Kidney (tissue), 14 donors: ENCODE results near the gene TUBAL3. TPM values are rescaled to one million over a fixed set of nuclear protein-coding genes. Genes with fewer than 3 reads are reported as not detected.

Experiments
- DNase-seq, 5 donors: peaks; one replicate each; pipeline ENCODE4 v3.0.0-alpha.2; 2013 to 2020
- FAIRE-seq: peaks from 2 replicates; lab custom pipeline; 2012; peaks lifted over from hg19 to GRCh38; lab: Jason Lieb, UNC
- H3K27ac ChIP-seq, 2 donors: one replicate each; pipeline ENCODE4 v1.7.0; 2013; ENCODE audit warnings: low read depth in 2 of 2, low read length in 2 of 2, inconsistent platforms in 1 of 2
- H3K27me3 ChIP-seq: one replicate; pipeline ENCODE4 v1.7.1; 2013; ENCODE audit warnings: low read length, inconsistent platforms; ENCODE audit not compliant: control insufficient read depth, insufficient read depth
- H3K36me3 ChIP-seq, 3 donors: one replicate each; pipeline versions ENCODE4 v1.7.0 to v1.7.1; 2013; ENCODE audit warnings: low read length in 3 of 3, control low read depth in 1 of 3, inconsistent platforms in 1 of 3; ENCODE audit not compliant: insufficient read depth in 3 of 3, control insufficient read depth in 2 of 3
- H3K4me1 ChIP-seq, 3 donors: one replicate each; pipeline versions ENCODE4 v1.7.0 to v1.7.1; 2013; ENCODE audit warnings: low read length in 3 of 3, inconsistent platforms in 1 of 3, low read depth in 1 of 3; ENCODE audit not compliant: control insufficient read depth in 2 of 3, insufficient read depth in 2 of 3
- H3K4me3 ChIP-seq, 3 donors: one replicate each; pipeline versions ENCODE4 v1.7.0 to v1.8.1; 2013; ENCODE audit warnings: low read length in 3 of 3, control low read depth in 1 of 3, inconsistent platforms in 1 of 3
- H3K9ac ChIP-seq, 3 donors: one replicate each; pipeline versions ENCODE4 v1.7.0 to v1.7.1; 2013; ENCODE audit warnings: low read length in 3 of 3, control low read depth in 1 of 3, inconsistent platforms in 1 of 3
- H3K9me3 ChIP-seq, 3 donors: one replicate each; pipeline versions ENCODE4 v1.7.0 to v1.7.1; 2013; ENCODE audit warnings: low read length in 3 of 3, control low read depth in 1 of 3, inconsistent platforms in 1 of 3; ENCODE audit not compliant: control insufficient read depth in 2 of 3, insufficient read depth in 1 of 3
- intact Hi-C: fragments of 100-400 bp; cut with DNase I; formaldehyde crosslinking; loops from one replicate; pipeline ENCODE4 v1.11.1; 2022
- polyA plus RNA-seq: library from polyadenylated mRNA; stranded (reverse); fragments of 350-450 nt; fragmentation: Illumina TruSeq; extraction: RNeasy Lipid Tissue Mini Kit (QIAGEN cat#74804); gene quantifications from one replicate; pipeline ENCODE4 v1.2.3, GENCODE V29; 2014; ENCODE audit warnings: low read depth, low replicate concordance; ENCODE audit not compliant: insufficient read depth
- total RNA-seq: library from RNA; stranded (reverse); fragmentation: NEBNext Ultra II Directional; extraction: Animal tissue kit (Norgen Biotek cat#: 25700); gene quantifications from one replicate; pipeline ENCODE4 v1.2.1, GENCODE V29; 2021
- TF ChIP-seq, protein P1 (sequence below): IDR thresholded peaks from 3 replicates; pipeline ENCODE4 v1.5.1; 2012; ENCODE audit warnings: mild to moderate bottlenecking, moderate library complexity, borderline replicate concordance; ENCODE audit not compliant: insufficient read depth; ENCODE audit errors: extremely low read depth
- donor health status: control.
- donor health status: control.
- donor health status: control.
- donor health status: control.
- donor health status: control.
- donor health status: DM: yes; HTN: yes; CAD: no.
- donor health status: Normal renal cell carcinoma (clear cell type).

TUBAL3 gene
- total and polyA plus RNA-seq, 2 donors from 2014 or later = 0.44 to 10.8 TPM

DNA sequence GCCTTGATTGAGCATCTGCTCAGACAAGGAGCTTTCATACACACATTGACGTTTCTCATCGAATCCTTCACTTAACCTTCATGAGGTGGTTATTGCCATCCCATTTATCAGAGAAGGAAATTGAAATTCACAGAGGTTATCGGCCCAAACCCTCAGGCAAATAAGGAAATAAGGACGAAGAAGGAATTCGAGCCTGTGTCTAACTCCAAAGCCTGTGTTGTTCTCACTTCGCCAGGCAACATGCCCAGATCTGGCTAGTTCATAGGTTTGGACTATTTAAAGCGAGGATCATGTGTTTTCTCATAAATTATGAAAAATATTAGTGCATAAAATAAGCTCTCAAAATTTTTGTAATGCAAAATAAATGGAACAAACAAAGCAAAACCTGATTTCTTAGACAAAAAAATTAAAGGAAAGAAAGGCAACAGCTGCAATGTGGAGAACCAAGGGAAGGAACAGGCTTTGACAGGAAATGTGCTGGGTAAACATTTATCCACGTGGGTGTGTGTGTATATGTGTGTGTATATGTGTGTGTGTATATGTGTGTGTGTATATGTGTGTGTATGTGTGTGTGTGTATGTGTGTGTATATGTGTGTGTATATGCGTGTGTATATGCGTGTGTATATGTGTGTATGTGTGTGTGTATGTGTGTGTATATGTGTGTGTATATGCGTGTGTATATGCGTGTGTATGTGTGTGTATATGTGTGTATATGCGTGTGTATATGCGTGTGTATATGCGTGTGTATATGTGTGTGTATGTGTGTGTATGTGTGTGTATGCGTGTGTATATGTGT is 35.1 kb downstream of the TUBAL3 start:
- Histone ChIP-seq H3K4me1 (peaks cover 0 to 5% (median 3%) of the 10 kb centered on the region in 3 donors), H3K4me3 (no peak overlapping the region), H3K27ac (no peak overlapping the region), H3K9me3 (peaks cover 0 to 12% (median 9%) of the 10 kb centered on the region in 3 donors), H3K36me3 (no peaks in the 10 kb centered on the region), H3K9ac (no peak overlapping the region), H3K27me3 (peaks cover 2% of the 10 kb centered on the region)
- DNase-seq (no peak), FAIRE-seq (no peak)
- TF ChIP-seq, protein P1, sequence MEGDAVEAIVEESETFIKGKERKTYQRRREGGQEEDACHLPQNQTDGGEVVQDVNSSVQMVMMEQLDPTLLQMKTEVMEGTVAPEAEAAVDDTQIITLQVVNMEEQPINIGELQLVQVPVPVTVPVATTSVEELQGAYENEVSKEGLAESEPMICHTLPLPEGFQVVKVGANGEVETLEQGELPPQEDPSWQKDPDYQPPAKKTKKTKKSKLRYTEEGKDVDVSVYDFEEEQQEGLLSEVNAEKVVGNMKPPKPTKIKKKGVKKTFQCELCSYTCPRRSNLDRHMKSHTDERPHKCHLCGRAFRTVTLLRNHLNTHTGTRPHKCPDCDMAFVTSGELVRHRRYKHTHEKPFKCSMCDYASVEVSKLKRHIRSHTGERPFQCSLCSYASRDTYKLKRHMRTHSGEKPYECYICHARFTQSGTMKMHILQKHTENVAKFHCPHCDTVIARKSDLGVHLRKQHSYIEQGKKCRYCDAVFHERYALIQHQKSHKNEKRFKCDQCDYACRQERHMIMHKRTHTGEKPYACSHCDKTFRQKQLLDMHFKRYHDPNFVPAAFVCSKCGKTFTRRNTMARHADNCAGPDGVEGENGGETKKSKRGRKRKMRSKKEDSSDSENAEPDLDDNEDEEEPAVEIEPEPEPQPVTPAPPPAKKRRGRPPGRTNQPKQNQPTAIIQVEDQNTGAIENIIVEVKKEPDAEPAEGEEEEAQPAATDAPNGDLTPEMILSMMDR = no peak
- intact Hi-C loops = no loop called here

DNA sequence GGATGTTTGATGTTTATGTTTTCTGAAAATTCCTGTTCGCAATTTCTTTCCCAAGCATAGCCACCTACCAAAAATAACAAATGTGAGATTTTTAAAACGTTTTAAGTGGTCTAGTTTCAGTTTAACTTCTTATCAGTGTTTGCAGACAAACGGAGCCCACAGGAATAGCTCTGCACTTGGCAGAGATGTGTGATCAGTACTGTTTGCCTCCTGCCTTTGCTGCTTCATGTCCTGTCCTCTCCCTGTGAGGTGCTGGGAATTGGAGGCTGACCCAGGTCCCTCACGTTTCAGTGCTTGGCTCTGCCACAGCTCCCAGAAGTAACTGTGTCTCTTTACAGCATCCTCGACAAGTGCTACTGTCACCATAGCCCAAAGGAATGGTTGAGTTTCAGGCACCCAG is 38.7 kb downstream of the TUBAL3 start:
- Histone ChIP-seq H3K9ac (no peak overlapping the region), H3K4me3 (no peak overlapping the region), H3K4me1 (no peaks in the 10 kb centered on the region), H3K36me3 (no peaks in the 10 kb centered on the region), H3K27me3 (peaks cover 4% of the 10 kb centered on the region), H3K27ac (no peak overlapping the region), H3K9me3 (peaks cover 0 to 9% (median 8%) of the 10 kb centered on the region in 3 donors)
- TF ChIP-seq, protein P1 = no peak
- intact Hi-C loops = no loop called here
- DNase-seq (no peak), FAIRE-seq (no peak)

DNA sequence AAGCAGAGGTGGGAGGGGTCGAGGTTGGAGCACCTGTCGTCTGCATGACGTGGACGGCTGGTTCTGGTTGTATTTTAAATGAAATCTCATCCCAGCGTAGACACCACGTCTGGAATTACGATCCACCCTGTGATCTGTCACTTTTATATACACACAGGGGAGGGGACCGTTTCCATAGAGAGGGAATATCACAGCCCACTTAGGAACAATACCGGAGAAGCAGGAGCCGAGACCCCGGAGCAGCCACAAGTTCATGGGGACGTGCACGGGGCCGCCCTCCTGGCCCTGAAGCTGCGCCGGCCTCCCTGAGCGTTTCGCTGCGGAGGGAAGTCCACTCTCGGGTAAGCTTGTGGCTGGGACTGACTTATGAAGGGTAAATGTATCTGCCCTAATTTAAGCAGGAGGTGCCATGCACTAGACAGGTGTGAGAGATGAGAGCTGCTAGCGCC is 39.7 kb downstream of the TUBAL3 start, which contains the start of gene UCN3:
Gene UCN3 (plus strand): TSS at position 77 of the 449 bp plus-strand sequence. CDS start 8,755 bp downstream, outside the sequence.
- no peak within 1 kb of the TSS for H3K9ac ChIP-seq
- FAIRE-seq = no peak
- H3K27ac ChIP-seq = no peak within 1 kb of the TSS
- peaks cover 0 to under 1% (median 0%) of the 10 kb centered on the region in 3 donors for H3K9me3 ChIP-seq
- TF ChIP-seq, protein P1 = no peak
- no peaks in the 10 kb centered on the region for H3K4me1 ChIP-seq
- no peaks in the 10 kb centered on the region for H3K36me3 ChIP-seq
- DNase-seq = peak in 4 of 5 donors; percentile 56 to 66 (median 59)
- H3K27me3 ChIP-seq = peaks cover 6% of the 10 kb centered on the region
- H3K4me3 ChIP-seq = peak within 1 kb of the TSS in 2 of 3 donors; percentile 16 to 40
- intact Hi-C loops = no loop called here
